H1 (cell line): ENCODE measurements around the gene DIP2C. TPM values are rescaled to one million over a fixed set of nuclear protein-coding genes. Genes with fewer than 3 reads are reported as not detected.

Source experiments
- CTCF ChIA-PET: fragments of 300-600 bp; sonication (Branson Sonifier 250); formaldehyde crosslinking; loops from one replicate; lab custom pipeline; 2021; ENCODE audit not compliant: partially characterized antibody; lab: Charles Lee
- POLR2A ChIA-PET: fragments of 300-600 bp; sonication (Branson Sonifier 250); formaldehyde crosslinking; loops from one replicate; lab custom pipeline; 2021; ENCODE audit warnings: inconsistent platforms; ENCODE audit not compliant: partially characterized antibody; lab: Charles Lee
- DNase-seq, 2 experiments: peaks; one replicate each; pipeline versions ENCODE4 v3.0.0 to v3.0.0-alpha.2; 2010 to 2022; ENCODE audit warnings: low spot score in 2 of 2, low read depth in 1 of 2, mixed read lengths in 1 of 2
- FAIRE-seq: peaks from 2 replicates; lab custom pipeline; 2011; peaks lifted over from hg19 to GRCh38; lab: Jason Lieb, UNC
- H2AFZ ChIP-seq: 2 replicates; pipeline ENCODE4 v1.8.1; 2012; ENCODE audit warnings: low read length, inconsistent platforms
- H2AK5ac ChIP-seq: 2 replicates; pipeline ENCODE4 v1.6.1; 2013; ENCODE audit warnings: low read depth, low read length
- H2BK120ac ChIP-seq: replicated peaks from 2 replicates; pipeline ENCODE3; 2013; ENCODE audit warnings: low read depth, low read length, inconsistent platforms
- H2BK12ac ChIP-seq: 2 replicates; pipeline ENCODE4 v1.6.1; 2013; ENCODE audit warnings: low read depth, low read length
- H2BK15ac ChIP-seq: 2 replicates; pipeline ENCODE4 v1.6.1; 2013; ENCODE audit warnings: low read length
- H2BK20ac ChIP-seq: 2 replicates; pipeline ENCODE4 v1.6.1; 2013; ENCODE audit warnings: low read length
- H2BK5ac ChIP-seq: 2 replicates; pipeline ENCODE4 v1.6.1; 2013; ENCODE audit warnings: low read depth, low read length
- H3K14ac ChIP-seq: 2 replicates; pipeline ENCODE4 v1.6.1; 2013; ENCODE audit warnings: inconsistent platforms; ENCODE audit not compliant: insufficient read length
- H3K18ac ChIP-seq: 2 replicates; pipeline ENCODE4 v1.6.1; 2013; ENCODE audit warnings: low read length; ENCODE audit errors: extremely low read depth
- H3K23ac ChIP-seq: 2 replicates; pipeline ENCODE4 v1.6.1; 2013; ENCODE audit warnings: inconsistent platforms; ENCODE audit not compliant: insufficient read length
- H3K23me2 ChIP-seq: 2 replicates; pipeline ENCODE4 v1.6.1; 2013; ENCODE audit warnings: low read depth, low read length
- H3K27ac ChIP-seq: 2 replicates; pipeline ENCODE4 v1.6.1; 2011; ENCODE audit warnings: low read depth, low read length, inconsistent platforms
- H3K27me3 ChIP-seq, 4 experiments: replicated peaks in 1 of 4; 1 replicate in 1 of 4; 2 replicates in 3 of 4; pipeline versions ENCODE4 v1.6.1 to v1.8.1; 2011 to 2013; ENCODE audit warnings: low read length in 3 of 4, mild to moderate bottlenecking in 3 of 4, inconsistent platforms in 2 of 4, mixed read lengths in 2 of 4, moderate library complexity in 1 of 4; ENCODE audit not compliant: control insufficient read depth in 3 of 4, insufficient read depth in 3 of 4; ENCODE audit errors: extremely low read depth in 1 of 4
- H3K36me3 ChIP-seq, 4 experiments: 2 replicates each; pipeline versions ENCODE4 v1.6.1 to v1.8.1; 2011 to 2013; ENCODE audit warnings: mild to moderate bottlenecking in 4 of 4, low read length in 3 of 4, moderate library complexity in 2 of 4, control low read depth in 1 of 4, inconsistent platforms in 1 of 4; ENCODE audit not compliant: insufficient read depth in 4 of 4, control insufficient read depth in 2 of 4
- H3K4ac ChIP-seq: replicated peaks from 2 replicates; pipeline ENCODE3; 2013; ENCODE audit warnings: low read length, low read depth, mixed read lengths, inconsistent platforms; ENCODE audit not compliant: insufficient read length
- H3K4me1 ChIP-seq, 4 experiments: replicated peaks in 1 of 4; 1 replicate in 1 of 4; 2 replicates in 3 of 4; pipeline versions ENCODE4 v1.6.1 to v1.8.1; 2011 to 2013; ENCODE audit warnings: low read length in 3 of 4, inconsistent platforms in 2 of 4, mixed read lengths in 1 of 4; ENCODE audit not compliant: insufficient read depth in 4 of 4, control insufficient read depth in 3 of 4
- H3K4me2 ChIP-seq, 2 experiments: 2 replicates each; pipeline versions ENCODE4 v1.6.1 to v1.8.1; 2011 to 2013; ENCODE audit warnings: low read depth in 2 of 2, low read length in 2 of 2, control low read depth in 1 of 2, inconsistent platforms in 1 of 2, mild to moderate bottlenecking in 1 of 2; ENCODE audit not compliant: insufficient read depth in 1 of 2
- H3K4me3 ChIP-seq, 4 experiments: fragments of 200-600, 300-600 bp in 1 of 4; sonication (generic), shearing (Covaris generic), sonication (Bioruptor Twin) in 1 of 4; 2 replicates each; pipeline versions ENCODE4 v1.5.1 to v1.8.1; 2011 to 2016; ENCODE audit warnings: low read length in 4 of 4, low read depth in 3 of 4, control low read depth in 2 of 4, inconsistent platforms in 2 of 4, mild to moderate bottlenecking in 2 of 4, mixed read lengths in 1 of 4, moderate library complexity in 1 of 4; ENCODE audit not compliant: insufficient read depth in 2 of 4; ENCODE audit errors: extremely low read depth in 1 of 4
- H3K56ac ChIP-seq: replicated peaks from 2 replicates; pipeline ENCODE3; 2013; ENCODE audit warnings: low read depth, mild to moderate bottlenecking, mixed read lengths, low read length, inconsistent platforms; ENCODE audit not compliant: insufficient read length
- H3K79me1 ChIP-seq: 2 replicates; pipeline ENCODE4 v1.6.1; 2013; ENCODE audit warnings: low read depth, low read length, control low read depth
- H3K79me2 ChIP-seq, 2 experiments: 2 replicates each; pipeline versions ENCODE4 v1.6.1 to v1.8.1; 2012 to 2013; ENCODE audit warnings: low read length in 2 of 2, mild to moderate bottlenecking in 2 of 2, inconsistent platforms in 1 of 2; ENCODE audit not compliant: insufficient read depth in 2 of 2, control insufficient read depth in 1 of 2
- H3K9ac ChIP-seq, 4 experiments: replicated peaks in 1 of 4; 1 replicate in 1 of 4; 2 replicates in 3 of 4; pipeline versions ENCODE4 v1.6.1 to v1.8.1; 2011 to 2013; ENCODE audit warnings: low read depth in 3 of 4, low read length in 3 of 4, control low read depth in 2 of 4, mild to moderate bottlenecking in 2 of 4, moderate library complexity in 2 of 4, inconsistent platforms in 1 of 4; ENCODE audit errors: extremely low read depth in 1 of 4
- H3K9me3 ChIP-seq, 2 experiments: 2 replicates each; pipeline versions ENCODE4 v1.6.1 to v1.8.1; 2012 to 2013; ENCODE audit warnings: mild to moderate bottlenecking in 2 of 2, moderate library complexity in 2 of 2, control low read depth in 1 of 2, inconsistent platforms in 1 of 2, low read depth in 1 of 2, low read length in 1 of 2, mixed read lengths in 1 of 2; ENCODE audit not compliant: insufficient read depth in 2 of 2
- H4K20me1 ChIP-seq, 2 experiments: replicated peaks in 1 of 2; 2 replicates each; pipeline versions ENCODE3 to v1.8.1; 2011 to 2013; ENCODE audit warnings: inconsistent platforms in 2 of 2, low read length in 2 of 2, mild to moderate bottlenecking in 1 of 2; ENCODE audit not compliant: insufficient read depth in 2 of 2, control insufficient read depth in 1 of 2
- H4K5ac ChIP-seq: 2 replicates; pipeline ENCODE4 v1.6.1; 2013; ENCODE audit warnings: low read length, low read depth, mixed read lengths, inconsistent platforms; ENCODE audit not compliant: insufficient read length
- H4K8ac ChIP-seq: 2 replicates; pipeline ENCODE4 v1.8.0; 2013; ENCODE audit warnings: mild to moderate bottlenecking, moderate library complexity, low read length, inconsistent platforms; ENCODE audit not compliant: insufficient read depth; ENCODE audit errors: extremely low read depth
- H4K91ac ChIP-seq: replicated peaks from 2 replicates; pipeline ENCODE3; 2013; ENCODE audit warnings: low read length, mixed read lengths, inconsistent platforms; ENCODE audit not compliant: insufficient read length
- ATF2 ChIP-seq: IDR thresholded peaks from 2 replicates; pipeline ENCODE4 v1.6.1; 2012; ENCODE audit warnings: low read length, inconsistent platforms
- CTBP2 ChIP-seq: IDR thresholded peaks from 2 replicates; pipeline ENCODE4 v1.7.0; 2011; ENCODE audit warnings: borderline replicate concordance, mild to moderate bottlenecking, moderate library complexity, mixed read lengths, low read length; ENCODE audit not compliant: insufficient read depth, insufficient read length
- JUN ChIP-seq: IDR thresholded peaks from 2 replicates; pipeline ENCODE4 v1.6.1; 2011; ENCODE audit warnings: low read depth, mild to moderate bottlenecking, improper control_type of control experiment, low read length
- RBBP5 ChIP-seq: IDR thresholded peaks from 2 replicates; pipeline ENCODE4 v1.7.1; 2012; ENCODE audit warnings: low read depth, mild to moderate bottlenecking, inconsistent platforms, low read length, moderate library complexity, borderline replicate concordance
- SUZ12 ChIP-seq: fragments of 200-600 bp; sonication (generic); IDR thresholded peaks from 2 replicates; pipeline ENCODE4 v1.6.1; 2012; ENCODE audit warnings: mild to moderate bottlenecking, inconsistent platforms, low read length, moderate library complexity, mixed read lengths
- TAF1 ChIP-seq: IDR thresholded peaks from 2 replicates; pipeline ENCODE4 v1.6.1; 2011; ENCODE audit warnings: mild to moderate bottlenecking, low read depth, low read length
- TEAD4 ChIP-seq: IDR thresholded peaks from 2 replicates; pipeline ENCODE4 v1.6.1; 2012; ENCODE audit warnings: low read depth, low read length, inconsistent platforms, mixed read lengths
- YY1 ChIP-seq: IDR thresholded peaks from 2 replicates; pipeline ENCODE4 v1.6.1; 2011; ENCODE audit warnings: low read depth, mild to moderate bottlenecking, low read length
- WGBS, 2 experiments: shearing (Covaris generic) in 1 of 2; methylation state at CpG; one replicate each; pipeline versions ENCODE4 v1.1.6 to v1.1.7; 2013 to 2015; ENCODE audit warnings: low lambda C conversion rate in 2 of 2, mixed read lengths in 2 of 2, inconsistent platforms in 1 of 2, low coverage in 1 of 2, missing lambda C conversion rate in 1 of 2; ENCODE audit not compliant: insufficient replicate concordance in 2 of 2, insufficient coverage in 1 of 2, insufficient read length in 1 of 2; ENCODE audit errors: extremely low coverage in 1 of 2, missing lambda C conversion rate in 1 of 2; 5-methylcytosine and 5-hydroxymethylcytosine counted together
- polyA plus RNA-seq, 7 experiments: library from polyadenylated mRNA; depleted of rRNA in 3 of 7; stranded (reverse) in 5 of 7; unstranded in 2 of 7; fragments of >200 nt in 5 of 7; fragments of 200-250 nt in 2 of 7; gene quantifications; 1 replicate in 5 of 7; 2 replicates in 1 of 7; 4 replicates in 1 of 7; pipeline versions ENCODE4 v1.2.1 to v1.2.3, GENCODE V29; 2011 to 2013; ENCODE audit warnings: missing spikeins in 2 of 7, mixed read lengths in 2 of 7
- total RNA-seq: library from RNA; stranded (reverse); fragmentation: NEBNext Ultra II Directional; extraction: Animal tissue kit (Norgen Biotek cat#: 25700); gene quantifications from 2 replicates; pipeline ENCODE4 v1.2.1, GENCODE V29; 2021
- TF ChIP-seq, protein P1 (sequence below): IDR thresholded peaks from 2 replicates; pipeline ENCODE4 v1.6.1; 2011; ENCODE audit warnings: low read length, improper control_type of control experiment

DIP2C gene
- total and polyA plus RNA-seq, 2 of the 8 experiments (the other 6 are each of a cell fraction or from before 2014, with no cell fraction given), result 3.8 to 9.3 TPM

DNA sequence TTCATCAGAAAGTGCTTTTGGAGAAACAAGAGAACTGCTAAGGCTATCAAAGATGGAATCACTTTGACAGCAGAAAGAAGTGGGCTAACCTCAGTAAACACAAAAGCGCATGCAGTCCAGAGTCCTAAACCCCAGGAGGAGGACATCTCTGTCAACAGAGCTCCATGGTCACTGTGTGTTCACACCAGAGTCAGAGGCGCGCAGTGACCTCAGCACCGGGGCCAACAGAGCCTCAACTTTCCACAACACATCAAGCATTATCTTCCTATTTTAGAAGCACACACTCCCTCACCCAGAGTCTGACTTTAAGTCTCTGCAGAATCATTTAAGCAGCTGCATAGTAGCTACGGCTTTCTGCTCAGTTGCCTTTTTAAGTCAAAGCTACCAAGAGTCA, 195.3 kb downstream of the DIP2C start:
- H3K56ac ChIP-seq, result no peak overlapping the region
- peaks cover 3 to 16% of the 10 kb centered on the region in 2 experiments for H4K20me1 ChIP-seq
- H4K91ac ChIP-seq, result no peak overlapping the region
- DNase-seq, result no peak
- no peak overlapping the region for H3K4me2 ChIP-seq
- TF ChIP-seq CTBP2, result no peak
- TF ChIP-seq SUZ12, result no peak
- no peak for TF ChIP-seq YY1
- TF ChIP-seq, protein P1, sequence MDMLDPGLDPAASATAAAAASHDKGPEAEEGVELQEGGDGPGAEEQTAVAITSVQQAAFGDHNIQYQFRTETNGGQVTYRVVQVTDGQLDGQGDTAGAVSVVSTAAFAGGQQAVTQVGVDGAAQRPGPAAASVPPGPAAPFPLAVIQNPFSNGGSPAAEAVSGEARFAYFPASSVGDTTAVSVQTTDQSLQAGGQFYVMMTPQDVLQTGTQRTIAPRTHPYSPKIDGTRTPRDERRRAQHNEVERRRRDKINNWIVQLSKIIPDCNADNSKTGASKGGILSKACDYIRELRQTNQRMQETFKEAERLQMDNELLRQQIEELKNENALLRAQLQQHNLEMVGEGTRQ, result no peak
- TF ChIP-seq TEAD4, result no peak
- no peak for TF ChIP-seq RBBP5
- TF ChIP-seq TAF1, result no peak
- no peak for TF ChIP-seq ATF2
- TF ChIP-seq JUN, result no peak
- no peak overlapping the region for H3K27ac ChIP-seq
- H3K9ac ChIP-seq, result no peak overlapping the region
- H3K23ac ChIP-seq, result no peak overlapping the region
- no peaks in the 10 kb centered on the region for H3K9me3 ChIP-seq
- H2BK15ac ChIP-seq, result no peak overlapping the region
- POLR2A ChIA-PET, result interaction anchor here (1.1 kb wide), 1 partner anchor 14 kb away, joined by 3 read pairs; no protein-coding TSS in a partner anchor
- no peak overlapping the region for H3K18ac ChIP-seq
- no peak overlapping the region for H3K4ac ChIP-seq
- no peaks in the 10 kb centered on the region for H3K36me3 ChIP-seq
- CTCF ChIA-PET, result interaction anchor here (1.3 to 1.9 kb wide), 3 partner anchors 11 to 78 kb away, joined by 3 to 6 read pairs (median 4); no protein-coding TSS in a partner anchor
- FAIRE-seq, result no peak
- H3K23me2 ChIP-seq, result no peaks in the 10 kb centered on the region
- H3K14ac ChIP-seq, result no peak overlapping the region
- H4K5ac ChIP-seq, result no peak overlapping the region
- H3K4me3 ChIP-seq, result no peak overlapping the region
- H4K8ac ChIP-seq, result no peak overlapping the region
- H3K79me1 ChIP-seq, result peaks cover under 1% of the 10 kb centered on the region; the same call in 1 of the 2 replicates
- no peaks in the 10 kb centered on the region for H3K79me2 ChIP-seq
- no peak overlapping the region for H2BK5ac ChIP-seq
- no peak overlapping the region for H2AK5ac ChIP-seq
- no peaks in the 10 kb centered on the region; a peak in 1 of 7 replicates for H3K27me3 ChIP-seq
- H2BK20ac ChIP-seq, result no peak overlapping the region
- no peak overlapping the region for H2BK120ac ChIP-seq
- H3K4me1 ChIP-seq, result peaks cover 8 to 18% (median 15%) of the 10 kb centered on the region in 4 experiments; a peak in 5 of 7 replicates
- H2BK12ac ChIP-seq, result no peak overlapping the region
- H2AFZ ChIP-seq, result no peak overlapping the region
- WGBS, 2 experiments, result 93% methylated on average over 5 of the region's 5 CpGs; no CpG with 5 or more reads in 1 of the 2 experiments
